PFSK-1 (cell line): ENCODE measurements around the gene APAF1.

Experiments used
- FOXP2 ChIP-seq: optimal IDR thresholded peaks from 2 replicates; pipeline ENCODE3; 2011; ENCODE audit warnings: borderline replicate concordance, control low read depth, inconsistent platforms; ENCODE audit not compliant: insufficient read depth; ENCODE audit errors: extremely low read length, extremely low read depth
- POLR2AphosphoS5 ChIP-seq: IDR thresholded peaks from 2 replicates; pipeline ENCODE4 v1.6.1; 2012; ENCODE audit warnings: low read depth, mild to moderate bottlenecking, control low read depth, low read length, moderate library complexity
- SIN3A ChIP-seq: IDR thresholded peaks from 2 replicates; pipeline ENCODE4 v1.6.1; 2012; ENCODE audit warnings: mild to moderate bottlenecking, low read length, moderate library complexity, borderline replicate concordance; ENCODE audit not compliant: insufficient read depth
- TAF1 ChIP-seq: IDR thresholded peaks from 2 replicates; pipeline ENCODE4 v1.6.1; 2012; ENCODE audit warnings: low read length, control low read depth, borderline replicate concordance; ENCODE audit not compliant: insufficient read depth
- TF ChIP-seq, protein P1 (sequence below), 2 experiments: IDR thresholded peaks; 2 replicates each; pipeline versions ENCODE4 v1.6.1 to v1.8.0; 2011 to 2012; ENCODE audit warnings: low read depth in 2 of 2, low read length in 2 of 2, control low read depth in 1 of 2, inconsistent platforms in 1 of 2, mild to moderate bottlenecking in 1 of 2, moderate library complexity in 1 of 2; ENCODE audit not compliant: insufficient read depth in 1 of 2

DNA sequence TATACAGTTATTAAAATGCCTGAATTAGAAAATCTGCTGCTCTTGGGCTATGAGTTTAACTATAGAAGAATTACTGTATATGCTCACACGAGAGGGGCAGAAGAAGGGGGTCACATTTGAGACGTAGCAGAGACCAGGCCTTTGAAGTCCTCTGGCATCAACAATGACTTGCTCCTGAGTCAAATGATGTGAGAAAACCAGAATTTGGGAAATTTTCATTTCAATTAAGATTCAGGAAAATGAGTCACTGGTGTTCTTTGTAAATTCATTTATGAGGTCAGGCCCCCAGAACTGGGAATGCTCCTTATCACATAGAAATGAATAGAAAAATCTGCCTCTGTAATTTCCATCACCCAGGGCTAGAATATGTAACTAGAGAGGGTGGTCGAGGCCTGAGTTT is 92.9 kb downstream of the APAF1 start:
- TF ChIP-seq SIN3A (no peak), POLR2AphosphoS5 (no peak), FOXP2 (no peak), TAF1 (no peak)
- TF ChIP-seq, protein P1, sequence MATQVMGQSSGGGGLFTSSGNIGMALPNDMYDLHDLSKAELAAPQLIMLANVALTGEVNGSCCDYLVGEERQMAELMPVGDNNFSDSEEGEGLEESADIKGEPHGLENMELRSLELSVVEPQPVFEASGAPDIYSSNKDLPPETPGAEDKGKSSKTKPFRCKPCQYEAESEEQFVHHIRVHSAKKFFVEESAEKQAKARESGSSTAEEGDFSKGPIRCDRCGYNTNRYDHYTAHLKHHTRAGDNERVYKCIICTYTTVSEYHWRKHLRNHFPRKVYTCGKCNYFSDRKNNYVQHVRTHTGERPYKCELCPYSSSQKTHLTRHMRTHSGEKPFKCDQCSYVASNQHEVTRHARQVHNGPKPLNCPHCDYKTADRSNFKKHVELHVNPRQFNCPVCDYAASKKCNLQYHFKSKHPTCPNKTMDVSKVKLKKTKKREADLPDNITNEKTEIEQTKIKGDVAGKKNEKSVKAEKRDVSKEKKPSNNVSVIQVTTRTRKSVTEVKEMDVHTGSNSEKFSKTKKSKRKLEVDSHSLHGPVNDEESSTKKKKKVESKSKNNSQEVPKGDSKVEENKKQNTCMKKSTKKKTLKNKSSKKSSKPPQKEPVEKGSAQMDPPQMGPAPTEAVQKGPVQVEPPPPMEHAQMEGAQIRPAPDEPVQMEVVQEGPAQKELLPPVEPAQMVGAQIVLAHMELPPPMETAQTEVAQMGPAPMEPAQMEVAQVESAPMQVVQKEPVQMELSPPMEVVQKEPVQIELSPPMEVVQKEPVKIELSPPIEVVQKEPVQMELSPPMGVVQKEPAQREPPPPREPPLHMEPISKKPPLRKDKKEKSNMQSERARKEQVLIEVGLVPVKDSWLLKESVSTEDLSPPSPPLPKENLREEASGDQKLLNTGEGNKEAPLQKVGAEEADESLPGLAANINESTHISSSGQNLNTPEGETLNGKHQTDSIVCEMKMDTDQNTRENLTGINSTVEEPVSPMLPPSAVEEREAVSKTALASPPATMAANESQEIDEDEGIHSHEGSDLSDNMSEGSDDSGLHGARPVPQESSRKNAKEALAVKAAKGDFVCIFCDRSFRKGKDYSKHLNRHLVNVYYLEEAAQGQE (IDR thresholded peaks at IDR 0.05; ENCODE audit: insufficient read depth in 1 of 2, low read depth in 2 of 2, low read length in 2 of 2), result no peak
